Tibial artery (tissue), 4 donors: ENCODE measurements around the gene SYT15.

Experiments
- DNase-seq, 2 donors: peaks; one replicate each; pipeline ENCODE4 v3.0.0-alpha.2; 2019
- H3K27ac ChIP-seq, 2 donors: fragments of 200-600 bp; sonication (generic) in 1 of 2; 1 replicate in 1 of 2; 2 replicates in 1 of 2; pipeline ENCODE4 v1.5.1; 2018 to 2019; ENCODE audit warnings: mild to moderate bottlenecking in 1 of 2
- H3K27me3 ChIP-seq, 2 donors: fragments of 200-600 bp; sonication (generic) in 1 of 2; one replicate each; pipeline versions ENCODE4 v1.5.1 to v1.6.0; 2016 to 2019
- H3K36me3 ChIP-seq, 3 donors: fragments of 200-600 bp; sonication (generic) in 2 of 3; one replicate each; pipeline ENCODE4 v1.5.1; 2016 to 2019; ENCODE audit warnings: mild to moderate bottlenecking in 2 of 3
- H3K4me1 ChIP-seq, 4 donors: fragments of 200-600 bp; sonication (generic) in 2 of 4; 1 replicate in 3 of 4; 2 replicates in 1 of 4; pipeline ENCODE4 v1.5.1; 2016 to 2019
- H3K4me3 ChIP-seq, 2 donors: fragments of 200-600 bp; sonication (generic) in 1 of 2; 1 replicate in 1 of 2; 2 replicates in 1 of 2; pipeline ENCODE4 v1.5.1; 2018 to 2019; ENCODE audit warnings: mild to moderate bottlenecking in 2 of 2
- H3K9me3 ChIP-seq, 3 donors: fragments of 200-600 bp; sonication (generic) in 1 of 3; one replicate each; pipeline ENCODE4 v1.5.1; 2016 to 2019
- CTCF ChIP-seq, 2 experiments: fragments of 200-600 bp in 1 of 2; fragments of 450-650 bp in 1 of 2; IDR thresholded peaks; one replicate each; pipeline ENCODE4 v1.5.1; 2017 to 2019; ENCODE audit warnings: antibody characterized with exemption in 2 of 2, mild to moderate bottlenecking in 1 of 2, moderate library complexity in 1 of 2
- intact Hi-C: fragments of 100-400 bp; cut with DNase I; formaldehyde crosslinking; loops from one replicate; pipeline ENCODE4 v1.15.0; 2023; ENCODE audit warnings: low total_unique reads

Gene SYT15

DNA sequence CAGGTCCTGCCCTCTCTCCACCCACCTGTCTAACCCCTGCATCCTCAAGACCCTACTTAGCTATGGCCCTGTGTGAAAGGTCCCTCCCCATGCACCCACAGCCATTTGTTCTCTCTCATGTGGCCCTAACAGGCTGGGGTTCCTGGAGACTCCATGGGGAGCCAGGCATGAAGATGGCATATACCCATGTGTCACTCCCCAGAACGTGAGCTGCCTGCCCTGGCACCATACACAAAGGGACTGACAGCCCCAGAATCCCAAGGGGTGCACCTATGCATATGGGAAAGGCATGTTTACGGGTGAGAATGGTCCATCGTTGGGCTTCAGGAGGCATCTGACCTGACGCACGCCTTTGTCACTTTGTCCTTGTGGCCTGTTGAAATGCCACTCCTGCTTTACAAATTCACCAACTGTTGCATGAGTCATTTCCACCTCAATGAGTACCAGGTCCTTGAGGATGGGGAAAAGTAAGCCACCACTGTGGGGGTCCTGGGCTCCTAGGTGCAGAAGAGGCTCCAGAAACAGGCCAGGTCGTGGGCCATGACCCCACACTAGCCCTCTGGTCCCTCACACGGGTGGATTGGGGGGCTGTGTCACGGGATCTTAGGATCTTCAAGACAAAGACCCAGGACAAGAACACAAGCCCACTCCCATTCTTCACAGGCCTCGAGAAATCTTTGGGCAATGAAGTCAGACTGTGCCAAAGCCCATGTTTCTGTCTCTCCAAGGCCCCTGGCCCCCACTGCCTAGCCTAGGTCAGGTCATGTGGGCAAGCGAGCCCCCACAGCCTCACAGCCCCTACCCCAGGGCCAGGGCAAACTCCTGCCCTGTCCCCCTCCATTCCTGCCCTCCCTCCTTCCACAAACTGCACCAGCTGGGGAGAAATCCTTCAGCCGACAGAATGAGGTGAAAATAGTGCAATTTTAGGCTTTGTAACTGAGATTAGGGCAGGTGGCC is 31.1 kb upstream of the SYT15 start:
- Histone ChIP-seq H3K4me3 (no peak overlapping the region), H3K36me3 (no peaks in the 10 kb centered on the region), H3K27me3 (peaks cover 0 to 3% of the 10 kb centered on the region in 2 donors), H3K4me1 (peaks cover 0 to 10% (median 4%) of the 10 kb centered on the region in 4 donors), H3K9me3 (no peaks in the 10 kb centered on the region), H3K27ac (no peak overlapping the region)
- intact Hi-C loops = no loop called here
- DNase-seq = peak in 1 of 2 donors; percentile 18
- no peak for TF ChIP-seq CTCF (IDR thresholded peaks at IDR 0.05)

GRCh38 chr10:46548498-46549090 is 30.3 kb upstream of the SYT15 start:
- no peaks in the 10 kb centered on the region for H3K9me3 ChIP-seq
- H3K27ac ChIP-seq = no peak overlapping the region
- peaks cover 0 to 10% (median 4%) of the 10 kb centered on the region in 4 donors for H3K4me1 ChIP-seq
- peaks cover 0 to 10% of the 10 kb centered on the region in 2 donors for H3K27me3 ChIP-seq
- no peaks in the 10 kb centered on the region for H3K36me3 ChIP-seq
- H3K4me3 ChIP-seq = no peak overlapping the region
- intact Hi-C loops = no loop called here
- DNase-seq = peak in 1 of 2 donors; percentile 19
- TF ChIP-seq CTCF (IDR thresholded peaks at IDR 0.05) = no peak

DNA sequence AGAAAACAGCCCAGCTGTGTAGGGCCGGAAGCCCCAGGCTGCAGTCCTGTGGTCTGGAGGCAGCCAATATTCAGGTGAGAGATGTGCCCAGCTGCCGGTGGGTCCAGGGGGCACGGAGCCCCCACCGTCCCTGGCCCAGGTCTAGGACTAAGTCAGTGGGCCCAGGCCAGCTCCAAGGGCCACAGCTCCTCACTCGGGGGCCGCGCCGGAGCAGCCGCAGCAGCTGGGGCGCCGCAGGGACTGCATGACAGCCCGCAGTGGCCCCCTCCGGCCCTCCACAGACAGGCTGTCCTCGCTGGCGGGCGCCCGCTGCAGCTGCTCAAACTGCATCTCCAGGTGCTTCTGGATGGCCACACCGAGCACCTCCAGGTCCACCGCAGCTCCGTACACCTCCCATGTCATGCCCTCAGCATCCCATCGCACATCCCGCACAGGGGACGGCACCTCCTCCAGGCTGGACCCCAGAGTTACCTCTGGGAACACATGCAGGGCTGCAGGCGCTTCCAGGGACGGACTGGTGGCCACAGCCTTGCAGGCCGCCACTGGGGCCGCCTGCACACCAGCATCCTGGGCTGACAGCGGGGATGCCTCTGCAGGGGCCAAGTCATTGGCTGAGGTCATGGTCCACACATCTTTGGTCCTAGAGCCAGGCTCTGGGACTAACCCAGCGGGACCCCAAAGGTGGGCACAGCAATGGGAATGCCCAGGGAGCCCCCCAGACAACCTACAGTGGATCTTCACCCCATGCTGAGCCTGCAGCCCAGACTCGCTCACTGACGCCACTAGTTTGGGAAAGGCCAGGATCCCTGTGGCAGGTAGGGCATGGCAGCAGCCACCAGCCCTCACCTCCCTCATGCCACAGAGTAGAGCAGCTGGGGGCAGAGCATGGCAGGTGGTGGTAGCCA is 29.5 kb upstream of the SYT15 start:
- Histone ChIP-seq H3K9me3 (no peaks in the 10 kb centered on the region), H3K27ac (no peak overlapping the region), H3K27me3 (peaks cover 0 to 11% of the 10 kb centered on the region in 2 donors), H3K36me3 (no peaks in the 10 kb centered on the region), H3K4me1 (peaks cover 0 to 10% (median 4%) of the 10 kb centered on the region in 4 donors), H3K4me3 (no peak overlapping the region)
- TF ChIP-seq CTCF (IDR thresholded peaks at IDR 0.05) = no peak
- intact Hi-C loops = no loop called here
- peak; percentile 20 to 67 for DNase-seq

GRCh38 chr10:46550076-46550790 is 28.7 kb upstream of the SYT15 start:
- intact Hi-C loops = no loop called here
- Histone ChIP-seq H3K4me3 (no peak overlapping the region), H3K36me3 (no peaks in the 10 kb centered on the region), H3K9me3 (no peaks in the 10 kb centered on the region), H3K27ac (no peak overlapping the region), H3K4me1 (peaks cover 0 to 3% (median under 1%) of the 10 kb centered on the region in 4 donors), H3K27me3 (peaks cover 0 to 14% of the 10 kb centered on the region in 2 donors)
- no peak for TF ChIP-seq CTCF (IDR thresholded peaks at IDR 0.05)
- peak; percentile 17 to 70 for DNase-seq
